Thyroid gland (tissue), 4 donors: ENCODE results near the gene DPP8.

Experiments used
- POLR2A ChIP-seq, 2 donors: fragments of 450-650 bp; IDR thresholded peaks; one replicate each; pipeline ENCODE4 v1.6.1; 2017; ENCODE audit warnings: antibody characterized with exemption in 2 of 2, mild to moderate bottlenecking in 2 of 2, moderate library complexity in 1 of 2
- TF ChIP-seq, protein P1 (sequence below), 6 experiments: fragments of 200-600 bp in 3 of 6; fragments of 450-650 bp in 3 of 6; sonication (generic) in 3 of 6; IDR thresholded peaks; one replicate each; pipeline ENCODE4 v1.5.1; 2016 to 2019; ENCODE audit warnings: antibody characterized with exemption in 6 of 6, mild to moderate bottlenecking in 2 of 6, inconsistent platforms in 1 of 6, moderate library complexity in 1 of 6

DNA sequence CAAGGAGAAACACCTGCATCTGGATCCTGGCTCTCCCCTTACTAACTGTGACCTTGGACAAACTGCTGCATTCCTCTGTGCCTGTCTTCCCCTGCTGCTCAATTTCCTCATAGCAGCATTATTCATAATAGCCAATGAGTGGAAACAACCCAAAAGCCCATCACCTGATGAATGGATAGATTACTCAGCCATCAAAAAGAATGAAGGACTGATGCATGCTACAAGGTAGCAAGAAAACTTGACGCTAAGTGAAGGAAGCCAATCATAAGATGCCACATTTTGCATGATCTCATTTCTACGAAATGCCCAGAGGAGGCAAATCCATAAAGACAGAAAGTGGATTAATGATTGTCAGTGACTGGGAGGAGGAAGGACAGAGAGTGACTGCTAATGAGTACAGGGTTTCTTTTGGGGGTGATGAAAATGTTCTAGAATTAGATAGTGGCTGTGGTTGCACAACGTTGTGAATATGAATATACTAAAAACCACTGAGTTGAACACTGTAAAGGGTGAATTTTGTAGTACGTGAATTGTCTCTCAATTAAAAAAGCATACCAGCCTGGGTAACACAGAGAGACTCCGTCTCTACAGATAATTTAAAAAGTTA is 105.9 kb downstream of the DPP8 start:
- TF ChIP-seq, protein P1, sequence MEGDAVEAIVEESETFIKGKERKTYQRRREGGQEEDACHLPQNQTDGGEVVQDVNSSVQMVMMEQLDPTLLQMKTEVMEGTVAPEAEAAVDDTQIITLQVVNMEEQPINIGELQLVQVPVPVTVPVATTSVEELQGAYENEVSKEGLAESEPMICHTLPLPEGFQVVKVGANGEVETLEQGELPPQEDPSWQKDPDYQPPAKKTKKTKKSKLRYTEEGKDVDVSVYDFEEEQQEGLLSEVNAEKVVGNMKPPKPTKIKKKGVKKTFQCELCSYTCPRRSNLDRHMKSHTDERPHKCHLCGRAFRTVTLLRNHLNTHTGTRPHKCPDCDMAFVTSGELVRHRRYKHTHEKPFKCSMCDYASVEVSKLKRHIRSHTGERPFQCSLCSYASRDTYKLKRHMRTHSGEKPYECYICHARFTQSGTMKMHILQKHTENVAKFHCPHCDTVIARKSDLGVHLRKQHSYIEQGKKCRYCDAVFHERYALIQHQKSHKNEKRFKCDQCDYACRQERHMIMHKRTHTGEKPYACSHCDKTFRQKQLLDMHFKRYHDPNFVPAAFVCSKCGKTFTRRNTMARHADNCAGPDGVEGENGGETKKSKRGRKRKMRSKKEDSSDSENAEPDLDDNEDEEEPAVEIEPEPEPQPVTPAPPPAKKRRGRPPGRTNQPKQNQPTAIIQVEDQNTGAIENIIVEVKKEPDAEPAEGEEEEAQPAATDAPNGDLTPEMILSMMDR (IDR thresholded peaks at IDR 0.05): no peak
- TF ChIP-seq POLR2A (IDR thresholded peaks at IDR 0.05): no peak
